SU-DHL-6 (cell line): Measurements from ENCODE around the gene TLR7.

Source experiments
- H2AFZ ChIP-seq: fragments of 200-600 bp; sonication (generic); 2 replicates; pipeline ENCODE4 v1.6.1; 2014; ENCODE audit warnings: low read depth, mild to moderate bottlenecking, moderate library complexity, mixed read lengths, antibody characterized with exemption, low read length; ENCODE audit not compliant: severe bottlenecking
- H3F3A ChIP-seq: fragments of 200-600 bp; shearing (Covaris generic); 2 replicates; pipeline ENCODE4 v1.6.0; 2016; ENCODE audit warnings: antibody characterized with exemption, mild to moderate bottlenecking; ENCODE audit not compliant: insufficient read depth
- H3K27ac ChIP-seq: fragments of 200-600 bp; sonication (generic); 2 replicates; pipeline ENCODE4 v1.5.1; 2016; ENCODE audit warnings: low read depth, mild to moderate bottlenecking, low read length, moderate library complexity, mixed read lengths
- H3K27me3 ChIP-seq: fragments of 200-600 bp; sonication (generic), shearing (Covaris generic); 2 replicates; pipeline ENCODE4 v1.6.0; 2014; ENCODE audit warnings: mild to moderate bottlenecking, low read length
- H3K36me3 ChIP-seq: fragments of 200-600 bp; sonication (generic); 2 replicates; pipeline ENCODE4 v1.6.1; 2014; ENCODE audit warnings: mild to moderate bottlenecking, low read length, mixed read lengths
- H3K4me2 ChIP-seq: fragments of 300-600, 200-600 bp; shearing (Covaris generic), sonication (generic); 2 replicates; pipeline ENCODE4 v1.6.0; 2014; ENCODE audit warnings: low read length, low read depth, mild to moderate bottlenecking; ENCODE audit not compliant: poor library complexity, severe bottlenecking
- H3K4me3 ChIP-seq: fragments of 200-600 bp; sonication (generic); 2 replicates; pipeline ENCODE4 v1.5.1; 2014; ENCODE audit warnings: antibody characterized with exemption, low read length, mild to moderate bottlenecking, mixed read lengths; ENCODE audit not compliant: insufficient read depth, poor library complexity, severe bottlenecking
- H3K79me2 ChIP-seq: fragments of 200-600 bp; sonication (generic); 2 replicates; pipeline ENCODE4 v1.6.1; 2014; ENCODE audit warnings: mild to moderate bottlenecking, low read length, moderate library complexity; ENCODE audit not compliant: insufficient read depth
- H3K9ac ChIP-seq: fragments of 200-600 bp; sonication (generic); 2 replicates; pipeline ENCODE4 v1.7.0; 2014; ENCODE audit warnings: mild to moderate bottlenecking, low read length
- H3K9me2 ChIP-seq: fragments of 200-600 bp; sonication (generic); replicated peaks from 2 replicates; pipeline ENCODE4 v1.6.1; 2014; ENCODE audit warnings: low read length; ENCODE audit not compliant: insufficient read depth
- H3K9me3 ChIP-seq: fragments of 200-600 bp; sonication (generic); 2 replicates; pipeline ENCODE4 v1.6.1; 2014; ENCODE audit warnings: low read length, mixed read lengths; ENCODE audit not compliant: insufficient read depth
- H4K20me1 ChIP-seq: fragments of 200-600 bp; sonication (generic); 2 replicates; pipeline ENCODE4 v1.6.1; 2014; ENCODE audit warnings: low read depth, mild to moderate bottlenecking, antibody characterized with exemption, low read length, moderate library complexity, mixed read lengths
- EZH2phosphoT487 ChIP-seq: fragments of 200-600 bp; sonication (generic), shearing (Covaris generic); conservative IDR thresholded peaks from 2 replicates; pipeline ENCODE4 v1.6.1; 2018; ENCODE audit warnings: mild to moderate bottlenecking, antibody characterized with exemption, low read length, moderate library complexity, mixed read lengths
- TF ChIP-seq, protein P1 (sequence below): fragments of 200-600 bp; sonication (generic); IDR thresholded peaks from one replicate; pipeline ENCODE4 v1.5.1; 2017; ENCODE audit warnings: antibody characterized with exemption, mild to moderate bottlenecking, low read length, moderate library complexity; ENCODE audit not compliant: insufficient read depth, poor library complexity, severe bottlenecking

The TLR7 gene

DNA sequence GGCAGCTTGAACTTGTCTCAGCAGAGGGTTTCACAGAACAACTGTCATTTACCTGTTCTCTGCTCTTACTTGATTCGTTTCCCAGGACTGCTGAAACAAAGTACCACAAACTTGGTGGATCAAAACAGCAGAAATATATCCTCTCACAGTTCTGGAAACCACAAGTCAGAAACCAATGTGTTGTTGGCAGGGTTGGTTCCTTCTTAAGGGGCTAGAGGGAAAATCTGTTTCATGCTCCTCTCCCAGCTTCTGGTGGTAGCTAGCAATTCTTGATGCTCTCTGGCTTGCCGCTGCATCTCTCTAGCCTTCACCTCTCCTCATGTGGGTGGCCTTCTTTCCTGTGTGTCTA is 44.2 kb downstream of the TLR7 start:
- H3F3A ChIP-seq = no peaks in the 10 kb centered on the region
- no peaks in the 10 kb centered on the region for H3K9me2 ChIP-seq

DNA sequence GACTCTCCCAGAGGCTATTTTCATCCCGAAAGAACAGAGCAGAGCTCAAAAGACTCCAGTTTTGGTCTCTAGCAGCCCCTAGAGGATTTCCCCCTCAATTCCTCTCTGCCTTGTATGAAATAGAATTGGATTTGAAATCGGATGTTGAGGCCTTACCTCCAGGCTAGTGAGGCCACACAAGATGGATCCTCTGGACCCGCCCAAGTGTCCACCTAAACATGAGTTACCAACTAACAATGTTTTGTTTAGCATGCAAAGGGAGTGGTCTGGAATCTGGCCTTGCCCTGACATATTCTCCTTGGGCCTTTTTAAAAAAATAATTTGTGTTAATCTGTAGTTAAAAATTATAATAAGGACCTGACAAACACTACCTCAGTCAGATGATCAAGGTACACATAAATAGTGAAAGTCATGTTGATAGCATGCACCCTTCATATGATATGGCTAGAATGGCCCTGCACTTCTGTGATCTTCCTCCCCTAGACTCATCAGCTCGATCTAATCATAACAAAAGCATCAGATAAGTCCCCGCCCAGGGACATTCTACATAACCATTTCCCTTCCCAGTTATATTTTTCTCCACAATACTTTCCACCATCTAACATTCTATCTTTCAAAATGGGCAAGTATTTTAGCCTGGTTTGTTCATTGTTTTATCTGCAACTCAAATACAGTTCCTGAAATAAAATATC is 46.1 kb downstream of the TLR7 start:
- H3K9ac ChIP-seq = no peak overlapping the region

More for the DNA sequence above, 44.2 kb downstream of the TLR7 start:
- no peak overlapping the region for H2AFZ ChIP-seq
- H3K9ac ChIP-seq = no peak overlapping the region
- H3K4me3 ChIP-seq = no peak overlapping the region
- H3K27ac ChIP-seq = no peak overlapping the region
- no peaks in the 10 kb centered on the region for H3K27me3 ChIP-seq
- H3K36me3 ChIP-seq = no peaks in the 10 kb centered on the region
- H3K4me2 ChIP-seq = no peak overlapping the region
- TF ChIP-seq, protein P1, sequence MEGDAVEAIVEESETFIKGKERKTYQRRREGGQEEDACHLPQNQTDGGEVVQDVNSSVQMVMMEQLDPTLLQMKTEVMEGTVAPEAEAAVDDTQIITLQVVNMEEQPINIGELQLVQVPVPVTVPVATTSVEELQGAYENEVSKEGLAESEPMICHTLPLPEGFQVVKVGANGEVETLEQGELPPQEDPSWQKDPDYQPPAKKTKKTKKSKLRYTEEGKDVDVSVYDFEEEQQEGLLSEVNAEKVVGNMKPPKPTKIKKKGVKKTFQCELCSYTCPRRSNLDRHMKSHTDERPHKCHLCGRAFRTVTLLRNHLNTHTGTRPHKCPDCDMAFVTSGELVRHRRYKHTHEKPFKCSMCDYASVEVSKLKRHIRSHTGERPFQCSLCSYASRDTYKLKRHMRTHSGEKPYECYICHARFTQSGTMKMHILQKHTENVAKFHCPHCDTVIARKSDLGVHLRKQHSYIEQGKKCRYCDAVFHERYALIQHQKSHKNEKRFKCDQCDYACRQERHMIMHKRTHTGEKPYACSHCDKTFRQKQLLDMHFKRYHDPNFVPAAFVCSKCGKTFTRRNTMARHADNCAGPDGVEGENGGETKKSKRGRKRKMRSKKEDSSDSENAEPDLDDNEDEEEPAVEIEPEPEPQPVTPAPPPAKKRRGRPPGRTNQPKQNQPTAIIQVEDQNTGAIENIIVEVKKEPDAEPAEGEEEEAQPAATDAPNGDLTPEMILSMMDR = no peak
- no peak for TF ChIP-seq EZH2phosphoT487
- H4K20me1 ChIP-seq = no peaks in the 10 kb centered on the region
- no peaks in the 10 kb centered on the region for H3K79me2 ChIP-seq
- no peaks in the 10 kb centered on the region for H3K9me3 ChIP-seq

GRCh38 chrX:12917753-12918152 is 50.9 kb downstream of the TLR7 start:
- Histone ChIP-seq H4K20me1 (no peaks in the 10 kb centered on the region), H3K4me3 (no peak overlapping the region), H3K27me3 (no peaks in the 10 kb centered on the region), H3K36me3 (no peaks in the 10 kb centered on the region), H2AFZ (no peak overlapping the region), H3K9me2 (no peaks in the 10 kb centered on the region), H3K9me3 (no peaks in the 10 kb centered on the region), H3K4me2 (no peak overlapping the region), H3K9ac (no peak overlapping the region), H3K27ac (no peak overlapping the region), H3F3A (no peaks in the 10 kb centered on the region), H3K79me2 (no peaks in the 10 kb centered on the region)
- TF ChIP-seq, protein P1 = no peak
- TF ChIP-seq EZH2phosphoT487 = no peak

More for the DNA sequence above, 46.1 kb downstream of the TLR7 start:
- Histone ChIP-seq H3K79me2 (no peaks in the 10 kb centered on the region), H3K4me3 (no peak overlapping the region), H3K9me2 (no peaks in the 10 kb centered on the region), H3F3A (no peaks in the 10 kb centered on the region), H3K27me3 (no peaks in the 10 kb centered on the region), H3K4me2 (no peak overlapping the region), H3K36me3 (no peaks in the 10 kb centered on the region), H4K20me1 (no peaks in the 10 kb centered on the region), H3K9me3 (no peaks in the 10 kb centered on the region), H2AFZ (no peak overlapping the region), H3K27ac (no peak overlapping the region)
- TF ChIP-seq EZH2phosphoT487 = no peak
- TF ChIP-seq, protein P1 = no peak
